Stimulated activated naive B cell treated with anti-CD40 and anti-IgM and Interleukin-4, amounts not matched to agents 10 μg/mL and 1 μg/mL and 100 μg/mL, for 72 hours (primary cell): ENCODE results near the gene PNCK.

Experiments used
- ATAC-seq, 2 donors: fragments of 150-1000 bp; cut with Tn5 transposase; replicated peaks; 2 replicates each; pipeline ENCODE4 v1.10.0; 2021; ENCODE audit warnings: moderate library complexity in 1 of 2
- DNase-seq: peaks from one replicate; pipeline ENCODE4 v3.0.0; 2021
- H3K27ac Mint-ChIP-seq: one replicate; pipeline ENCODE4 v1.8.0; 2022; ENCODE audit warnings: mild to moderate bottlenecking, mixed read lengths
- H3K27me3 Mint-ChIP-seq, 2 donors: one replicate each; pipeline ENCODE4 v1.8.0; 2022; ENCODE audit warnings: mixed read lengths in 2 of 2
- H3K36me3 Mint-ChIP-seq, 2 donors: one replicate each; pipeline ENCODE4 v1.8.0; 2022; ENCODE audit warnings: mixed read lengths in 2 of 2, mild to moderate bottlenecking in 1 of 2
- H3K4me1 Mint-ChIP-seq, 2 donors: one replicate each; pipeline ENCODE4 v1.8.0; 2022; ENCODE audit warnings: mixed read lengths in 2 of 2, mild to moderate bottlenecking in 1 of 2
- H3K4me3 Mint-ChIP-seq, 2 donors: one replicate each; pipeline ENCODE4 v1.8.0; 2022; ENCODE audit warnings: mild to moderate bottlenecking in 2 of 2, mixed read lengths in 2 of 2, moderate library complexity in 1 of 2
- H3K9me3 Mint-ChIP-seq, 2 donors: one replicate each; pipeline ENCODE4 v1.8.0; 2022; ENCODE audit warnings: mixed read lengths in 2 of 2, mild to moderate bottlenecking in 1 of 2

The PNCK gene

DNA sequence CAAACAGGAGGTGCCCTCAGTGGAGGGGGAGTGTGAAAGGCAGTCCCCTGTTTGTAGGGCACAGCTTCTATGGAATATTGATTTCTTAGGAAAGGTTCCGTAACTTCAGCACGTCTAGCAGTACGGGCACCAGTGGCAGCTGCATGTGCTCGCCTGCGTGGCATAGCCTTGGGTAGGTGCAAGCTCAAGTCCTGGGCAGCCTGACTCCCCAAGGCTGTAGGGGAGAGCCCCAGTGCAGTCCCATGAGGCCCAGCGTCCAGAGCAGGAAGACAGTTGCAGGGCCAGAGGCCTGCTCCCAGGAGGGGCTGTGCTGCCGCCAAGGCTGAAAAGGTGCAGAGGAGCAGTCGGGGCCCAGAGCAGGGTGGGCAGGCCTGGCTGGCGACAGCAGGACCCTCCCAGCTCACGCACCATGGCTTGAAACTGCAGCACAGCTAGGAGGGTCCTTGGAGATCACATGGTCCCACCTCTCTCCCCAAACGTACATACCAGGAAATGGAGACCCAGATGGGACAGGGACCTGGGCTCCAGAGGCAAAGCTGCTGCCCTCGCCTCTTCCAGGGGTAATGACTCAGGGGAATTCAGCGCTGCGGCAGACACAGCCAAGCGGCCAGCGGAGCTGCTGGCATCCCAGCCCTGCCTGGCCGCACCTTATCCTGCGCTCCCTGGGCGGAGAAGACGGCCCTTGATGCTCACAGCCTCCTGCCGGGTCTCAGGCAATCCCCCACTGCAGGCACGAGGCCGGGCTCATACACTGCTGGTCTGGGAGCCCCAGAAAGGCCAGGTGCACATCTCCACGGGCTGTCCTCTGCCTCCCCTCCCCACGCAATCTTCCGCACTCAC lies 32.7 kb downstream of the PNCK start:
- Mint-ChIP-seq H3K4me1 (peaks cover 12 to 29% of the 10 kb centered on the region in 2 donors), H3K36me3 (no peaks in the 10 kb centered on the region), H3K27ac (no peak overlapping the region), H3K9me3 (no peaks in the 10 kb centered on the region), H3K27me3 (peaks cover 30 to 45% of the 10 kb centered on the region in 2 donors), H3K4me3 (peak overlapping the region in 1 of 2 donors; percentile 25)
- ATAC-seq: no peak
- no peak for DNase-seq

DNA sequence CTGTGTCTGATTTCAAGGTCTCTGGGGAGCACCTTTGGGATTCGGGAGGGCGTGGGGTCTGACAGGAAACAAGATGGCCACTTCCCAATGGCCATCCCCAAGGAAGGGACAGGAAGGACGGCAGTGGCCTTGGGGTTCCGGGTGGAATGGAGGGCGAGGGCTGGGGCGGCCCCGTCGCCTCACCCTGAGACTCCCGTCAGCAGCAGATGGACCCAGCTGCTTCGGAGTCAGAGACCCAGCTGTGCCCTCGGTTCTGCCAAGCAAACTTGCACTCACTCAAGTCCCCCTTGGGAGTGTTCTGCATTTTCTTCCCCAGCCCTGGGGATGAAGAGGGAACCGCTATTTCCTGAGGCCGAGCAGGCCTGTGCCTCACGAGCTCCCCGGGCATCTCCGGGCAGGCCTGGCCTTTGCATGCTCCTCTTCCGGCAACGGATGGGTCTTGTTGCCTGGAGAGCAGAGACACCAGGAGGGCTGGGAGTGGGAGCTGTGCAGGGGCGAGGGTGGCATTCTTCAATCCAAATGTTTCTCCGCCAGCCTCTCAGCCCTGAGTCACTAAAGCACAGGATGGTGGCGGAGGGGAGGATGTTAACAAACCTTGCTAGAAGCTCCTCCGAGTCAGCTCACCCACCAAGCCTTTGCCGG lies 33.4 kb downstream of the PNCK start:
- no peak for DNase-seq
- no peak for ATAC-seq
- Mint-ChIP-seq H3K9me3 (no peaks in the 10 kb centered on the region), H3K4me1 (peaks cover 12 to 29% of the 10 kb centered on the region in 2 donors), H3K4me3 (no peak overlapping the region), H3K27ac (no peak overlapping the region), H3K27me3 (peaks cover 29 to 47% of the 10 kb centered on the region in 2 donors), H3K36me3 (no peaks in the 10 kb centered on the region)

DNA sequence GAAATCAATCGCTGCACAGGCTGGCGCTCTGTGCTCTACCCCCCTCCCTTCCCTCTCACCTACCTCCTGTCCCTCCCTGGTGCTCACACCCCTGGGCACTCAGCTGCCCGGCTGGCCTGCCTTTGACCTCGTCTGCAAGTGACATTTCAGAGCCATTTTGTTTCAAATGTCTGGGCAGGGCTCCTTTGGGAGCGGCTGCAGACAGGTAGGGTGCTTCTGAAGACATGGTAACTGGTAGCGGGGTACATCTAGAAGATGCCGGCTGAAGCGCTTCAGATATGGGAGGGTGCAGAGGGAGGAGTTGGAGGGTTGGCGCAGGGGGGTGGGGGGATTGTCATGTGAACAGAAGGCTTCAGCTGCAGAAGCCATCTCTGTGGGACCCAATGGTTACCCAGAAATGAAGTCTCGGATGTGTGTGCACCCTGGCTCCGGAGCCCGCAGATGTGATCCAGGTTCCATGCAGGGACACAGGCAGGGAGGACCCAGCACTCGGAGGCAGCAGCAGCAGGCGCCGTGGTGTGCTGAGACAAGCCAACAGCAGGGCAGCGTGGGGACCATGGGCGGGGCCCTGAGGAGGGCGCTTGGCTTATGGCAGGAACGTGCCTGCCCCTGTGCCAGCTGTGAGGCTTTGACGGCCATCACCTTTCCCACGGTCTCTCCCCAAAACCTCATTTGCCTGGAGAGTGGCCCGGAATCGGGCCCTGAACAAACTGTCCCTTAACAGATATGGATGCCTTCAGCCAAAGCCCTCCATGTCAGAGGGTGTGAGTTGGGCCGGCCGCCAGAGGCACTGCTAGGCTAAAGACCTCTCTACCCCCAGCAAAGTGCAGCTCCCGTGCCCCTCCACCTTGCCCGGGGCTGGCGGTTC lies 34.2 kb downstream of the PNCK start:
- no peak for ATAC-seq
- Mint-ChIP-seq H3K9me3 (no peaks in the 10 kb centered on the region), H3K27ac (no peak overlapping the region), H3K36me3 (no peaks in the 10 kb centered on the region), H3K27me3 (peaks cover 22 to 47% of the 10 kb centered on the region in 2 donors), H3K4me1 (peaks cover 12 to 29% of the 10 kb centered on the region in 2 donors), H3K4me3 (no peak overlapping the region)
- no peak for DNase-seq

DNA sequence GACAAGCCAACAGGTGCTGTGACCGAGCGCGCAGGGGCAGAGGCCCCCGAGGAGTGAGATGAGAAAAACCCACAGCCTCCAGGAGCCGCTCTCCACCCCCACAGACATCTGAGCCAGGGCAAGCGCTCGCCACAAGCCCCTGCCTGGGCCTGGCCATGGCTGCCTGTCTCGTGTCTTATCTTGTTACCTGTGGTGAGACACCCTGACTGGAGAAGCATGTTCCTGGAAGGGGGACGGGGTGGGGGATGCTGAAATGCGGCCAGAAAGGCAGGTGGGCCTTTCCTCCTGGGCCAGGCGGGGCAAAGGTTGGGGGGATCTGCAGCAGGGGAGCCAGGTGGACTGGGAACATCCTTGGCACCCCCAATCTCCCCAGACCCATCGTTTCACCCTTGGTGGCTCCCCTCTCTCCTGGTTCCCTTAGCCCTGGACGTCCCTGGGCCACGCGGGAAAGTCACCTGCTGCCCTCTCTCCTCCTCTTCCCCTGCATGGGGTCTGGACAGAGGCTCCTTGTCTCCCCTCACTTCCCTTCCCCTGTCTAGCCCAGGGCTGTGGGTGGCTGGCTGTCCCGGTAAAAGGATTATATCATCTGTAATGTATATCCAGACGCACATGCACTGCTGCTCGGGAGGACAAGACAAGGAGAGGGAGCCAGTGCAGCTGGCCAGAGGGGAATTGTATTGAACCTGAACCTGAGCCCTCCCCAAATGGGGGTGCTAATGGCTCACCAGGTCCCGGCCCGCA lies 35.0 kb downstream of the PNCK start:
- peaks cover 12 to 25% of the 10 kb centered on the region in 2 donors for H3K4me1 Mint-ChIP-seq
- no peak overlapping the region for H3K27ac Mint-ChIP-seq
- H3K27me3 Mint-ChIP-seq: peaks cover 21 to 48% of the 10 kb centered on the region in 2 donors
- H3K9me3 Mint-ChIP-seq: no peaks in the 10 kb centered on the region
- no peaks in the 10 kb centered on the region for H3K36me3 Mint-ChIP-seq
- no peak overlapping the region for H3K4me3 Mint-ChIP-seq
- ATAC-seq: no peak
- no peak for DNase-seq

DNA sequence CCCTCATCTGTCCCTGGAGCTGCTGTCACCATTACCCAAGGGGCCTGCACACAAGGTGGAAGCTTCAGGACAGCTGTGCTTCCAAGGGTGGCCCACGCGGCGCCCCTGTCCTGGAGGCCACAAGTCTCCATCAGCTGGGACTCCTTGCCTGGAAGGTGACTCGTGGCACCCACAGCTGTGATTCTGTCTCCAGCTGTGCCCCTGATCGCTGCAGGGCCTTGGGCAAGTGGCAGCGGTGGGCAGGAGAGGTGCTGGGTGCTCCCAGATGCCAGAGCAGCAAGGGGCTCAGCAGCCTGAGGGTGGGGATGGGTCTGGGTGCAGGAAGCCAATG lies 35.6 kb downstream of the PNCK start:
- peaks cover 15 to 42% of the 10 kb centered on the region in 2 donors for H3K27me3 Mint-ChIP-seq
- no peaks in the 10 kb centered on the region for H3K9me3 Mint-ChIP-seq
- ATAC-seq: no peak
- H3K4me3 Mint-ChIP-seq: no peak overlapping the region
- DNase-seq: no peak
- no peaks in the 10 kb centered on the region for H3K36me3 Mint-ChIP-seq
- H3K4me1 Mint-ChIP-seq: peaks cover 8 to 19% of the 10 kb centered on the region in 2 donors
- H3K27ac Mint-ChIP-seq: no peak overlapping the region

DNA sequence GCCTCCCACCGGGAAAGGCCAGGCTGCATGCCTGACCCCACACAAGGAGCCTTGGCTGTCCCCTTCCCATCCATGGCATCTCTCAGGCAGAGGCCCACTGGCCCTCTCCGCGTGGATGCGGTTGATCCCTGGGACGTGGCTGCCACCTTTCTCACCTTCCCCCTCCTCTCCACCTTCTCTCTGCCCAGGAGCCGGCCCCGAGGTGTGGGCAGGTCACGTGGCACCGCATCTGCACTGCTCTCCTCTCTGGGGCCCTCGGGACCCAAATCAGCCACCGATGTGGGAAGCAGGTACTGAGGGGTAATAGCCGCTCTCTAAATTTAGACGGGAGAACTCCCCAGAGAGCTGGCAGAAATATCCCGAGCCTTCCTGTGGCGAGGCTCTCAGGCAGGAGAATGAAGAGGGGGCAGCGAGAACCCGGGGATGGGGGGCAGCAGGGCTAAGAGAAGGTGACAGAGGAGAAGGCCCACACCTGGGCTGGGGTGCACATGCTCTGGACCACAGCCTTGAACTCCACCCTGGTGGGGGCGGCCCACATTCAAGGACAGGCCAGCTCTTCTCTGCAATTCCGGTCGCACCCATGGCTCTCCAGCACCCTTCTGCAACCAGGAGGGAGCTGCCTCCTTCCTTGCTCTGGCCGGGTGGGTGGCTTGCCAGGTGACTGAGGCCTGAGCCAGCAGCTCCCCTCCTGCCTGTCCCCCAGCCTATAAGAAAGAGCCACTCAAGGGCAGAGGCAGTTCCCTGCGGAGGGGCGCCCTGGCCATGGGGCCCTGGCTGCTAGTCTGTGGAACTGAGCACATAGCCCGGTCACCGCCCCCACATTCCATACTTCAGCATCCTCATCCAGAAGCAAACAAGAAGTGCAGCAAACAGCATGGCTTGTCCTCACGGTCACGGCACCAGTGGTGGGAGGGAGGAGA lies 36.2 kb downstream of the PNCK start:
- ATAC-seq (no peak), DNase-seq (no peak)
- H3K27ac Mint-ChIP-seq: no peak overlapping the region
- no peak overlapping the region for H3K4me3 Mint-ChIP-seq
- peaks cover 3 to 13% of the 10 kb centered on the region in 2 donors for H3K4me1 Mint-ChIP-seq
- H3K27me3 Mint-ChIP-seq: peaks cover 10 to 36% of the 10 kb centered on the region in 2 donors
- no peaks in the 10 kb centered on the region for H3K36me3 Mint-ChIP-seq
- no peaks in the 10 kb centered on the region for H3K9me3 Mint-ChIP-seq

DNA sequence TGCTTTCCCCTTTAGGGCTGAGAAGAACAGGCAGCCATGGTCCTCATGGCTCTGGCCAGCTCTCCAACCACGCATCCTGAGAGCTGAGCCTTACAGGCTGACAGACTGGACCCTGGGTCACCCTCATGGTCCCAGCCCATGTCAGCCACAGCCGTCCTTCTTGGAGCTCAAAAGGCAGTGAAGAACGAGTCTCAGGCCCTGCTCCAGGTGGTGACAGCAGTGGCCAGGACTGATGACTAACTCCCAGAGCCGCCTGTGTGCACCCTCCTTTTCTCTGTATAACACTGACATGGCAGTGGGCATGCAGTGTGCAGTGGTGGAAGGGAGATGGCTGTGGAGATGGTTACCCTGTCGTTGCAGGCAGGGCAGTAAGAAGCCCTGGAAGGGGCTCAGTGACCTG lies 36.9 kb downstream of the PNCK start:
- no peak for DNase-seq
- H3K36me3 Mint-ChIP-seq: no peaks in the 10 kb centered on the region
- H3K9me3 Mint-ChIP-seq: peaks cover 0 to 2% of the 10 kb centered on the region in 2 donors
- no peak for ATAC-seq
- peaks cover 8 to 36% of the 10 kb centered on the region in 2 donors for H3K27me3 Mint-ChIP-seq
- H3K27ac Mint-ChIP-seq: no peak overlapping the region
- H3K4me3 Mint-ChIP-seq: no peak overlapping the region
- peaks cover 3 to 10% of the 10 kb centered on the region in 2 donors for H3K4me1 Mint-ChIP-seq

DNA sequence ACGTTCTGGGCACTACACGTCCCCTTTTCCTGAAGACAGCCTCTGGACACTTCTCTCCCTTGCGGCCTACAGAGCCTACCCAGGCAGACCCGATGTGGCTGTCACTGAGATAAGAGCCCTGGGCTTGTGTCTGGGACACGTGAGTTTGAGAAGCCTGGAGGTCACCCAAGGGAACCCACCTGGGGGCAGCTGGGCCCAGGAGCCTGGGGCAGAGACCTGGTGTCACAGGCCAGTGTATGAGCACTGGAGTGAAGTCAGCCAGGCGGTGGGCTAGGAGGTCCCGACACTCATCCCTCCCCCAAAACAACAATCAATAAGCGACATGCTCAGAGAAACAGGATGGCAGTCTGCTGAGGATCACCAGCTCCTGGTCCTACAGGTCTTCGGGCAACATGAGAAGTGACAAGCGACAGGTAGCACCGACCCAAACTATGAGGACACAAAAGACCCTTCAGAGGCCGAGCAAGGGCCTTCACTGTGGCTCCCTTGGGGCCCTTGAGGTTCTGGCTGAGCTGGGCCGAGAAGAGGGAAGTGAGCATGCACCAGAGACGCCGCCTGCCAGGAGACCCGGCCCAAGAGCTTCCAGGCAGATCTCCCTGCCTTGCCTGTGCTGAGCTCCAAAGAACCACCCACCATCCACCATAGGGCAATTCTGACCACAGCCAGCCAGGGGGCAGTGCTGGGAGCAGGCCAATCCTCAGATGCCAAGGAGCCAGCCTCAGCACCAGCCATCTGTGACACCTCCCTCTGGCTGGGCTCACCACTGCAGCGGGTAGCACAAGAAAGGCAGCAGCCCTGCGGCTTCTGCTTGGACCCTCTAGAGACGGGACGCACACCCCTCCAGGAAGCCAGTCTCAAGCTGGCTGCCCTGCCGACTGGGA lies 37.6 kb downstream of the PNCK start:
- ATAC-seq (peak; percentile 65 to 85), DNase-seq (no peak)
- H3K36me3 Mint-ChIP-seq: peaks cover 0 to 2% of the 10 kb centered on the region in 2 donors
- no peak overlapping the region for H3K27ac Mint-ChIP-seq
- peaks cover 3 to 5% of the 10 kb centered on the region in 2 donors for H3K4me1 Mint-ChIP-seq
- H3K27me3 Mint-ChIP-seq: peaks cover 7 to 31% of the 10 kb centered on the region in 2 donors
- no peak overlapping the region for H3K4me3 Mint-ChIP-seq
- H3K9me3 Mint-ChIP-seq: peaks cover 0 to 9% of the 10 kb centered on the region in 2 donors

DNA sequence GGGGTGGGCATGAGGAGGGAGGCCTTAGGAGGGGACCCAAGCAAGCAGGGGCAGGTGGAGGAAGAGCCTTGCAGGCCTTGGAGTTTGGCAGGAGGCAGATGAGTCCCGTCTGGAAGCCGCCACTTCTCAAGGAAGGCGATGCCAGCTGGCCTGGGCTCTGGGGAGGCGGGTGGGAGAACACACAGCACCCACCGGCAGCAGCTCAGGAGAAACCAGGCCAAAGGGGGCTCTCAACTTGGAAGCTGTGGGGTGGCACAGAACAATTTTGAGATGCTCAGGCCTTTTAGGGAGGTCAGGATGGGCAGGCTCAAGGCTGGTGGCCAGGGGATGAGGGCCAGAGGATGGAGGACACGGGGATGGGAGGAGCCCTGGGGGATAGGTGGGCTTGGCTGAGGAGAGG lies 38.2 kb downstream of the PNCK start:
- Mint-ChIP-seq H3K4me1 (no peaks in the 10 kb centered on the region), H3K27me3 (peaks cover 6 to 28% of the 10 kb centered on the region in 2 donors), H3K4me3 (no peak overlapping the region), H3K36me3 (peaks cover 0 to 5% of the 10 kb centered on the region in 2 donors), H3K9me3 (peaks cover 0 to 11% of the 10 kb centered on the region in 2 donors), H3K27ac (no peak overlapping the region)
- ATAC-seq (no peak), DNase-seq (no peak)

DNA sequence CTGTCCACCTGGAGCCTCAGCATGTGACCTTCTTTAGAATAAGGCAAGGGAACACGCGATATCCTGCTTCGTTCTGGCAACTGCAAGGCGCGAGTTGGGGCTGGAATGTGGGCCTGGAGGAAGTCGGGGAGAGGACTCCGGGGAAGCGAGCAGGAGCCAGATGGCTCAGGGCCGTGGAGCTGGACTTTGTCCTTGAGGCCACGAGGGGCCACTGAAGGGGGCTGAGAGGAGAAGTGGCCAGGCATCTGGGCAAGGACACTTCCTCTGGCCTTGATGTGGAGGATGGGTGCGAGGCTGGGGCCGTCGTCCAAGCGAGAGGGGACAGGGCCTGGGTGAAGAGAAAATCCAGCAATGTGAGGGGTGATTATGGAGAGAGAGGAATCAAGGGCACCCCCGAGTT lies 38.8 kb downstream of the PNCK start:
- Mint-ChIP-seq H3K27me3 (peaks cover 8 to 31% of the 10 kb centered on the region in 2 donors), H3K4me1 (no peaks in the 10 kb centered on the region), H3K4me3 (no peak overlapping the region), H3K36me3 (peaks cover 0 to 5% of the 10 kb centered on the region in 2 donors), H3K9me3 (peaks cover 0 to 11% of the 10 kb centered on the region in 2 donors), H3K27ac (no peak overlapping the region)
- ATAC-seq (no peak), DNase-seq (no peak)

DNA sequence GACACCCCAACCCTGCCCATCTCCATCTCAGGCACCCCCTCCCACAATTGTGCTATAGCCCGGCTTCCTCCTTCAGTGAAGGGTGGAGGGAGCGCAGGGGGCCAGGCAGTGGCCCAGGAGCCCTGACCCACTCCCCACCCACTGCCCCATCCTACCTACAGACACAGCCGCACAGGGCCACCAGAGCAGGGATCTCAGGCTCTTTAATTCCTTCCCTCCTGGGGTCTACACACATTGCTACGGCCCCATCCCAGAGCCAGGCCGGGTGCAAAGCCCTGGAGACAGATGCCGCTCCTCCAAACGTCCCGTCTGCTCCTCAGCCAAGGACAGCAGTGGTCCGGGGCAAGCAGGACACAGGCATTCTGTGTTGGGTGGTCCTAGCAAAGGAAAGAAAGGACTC lies 39.4 kb downstream of the PNCK start:
- Mint-ChIP-seq H3K4me1 (no peaks in the 10 kb centered on the region), H3K4me3 (no peak overlapping the region), H3K27ac (no peak overlapping the region), H3K9me3 (peaks cover 0 to 11% of the 10 kb centered on the region in 2 donors), H3K27me3 (peaks cover 10 to 33% of the 10 kb centered on the region in 2 donors), H3K36me3 (peaks cover 0 to 5% of the 10 kb centered on the region in 2 donors)
- no peak for DNase-seq
- no peak for ATAC-seq

DNA sequence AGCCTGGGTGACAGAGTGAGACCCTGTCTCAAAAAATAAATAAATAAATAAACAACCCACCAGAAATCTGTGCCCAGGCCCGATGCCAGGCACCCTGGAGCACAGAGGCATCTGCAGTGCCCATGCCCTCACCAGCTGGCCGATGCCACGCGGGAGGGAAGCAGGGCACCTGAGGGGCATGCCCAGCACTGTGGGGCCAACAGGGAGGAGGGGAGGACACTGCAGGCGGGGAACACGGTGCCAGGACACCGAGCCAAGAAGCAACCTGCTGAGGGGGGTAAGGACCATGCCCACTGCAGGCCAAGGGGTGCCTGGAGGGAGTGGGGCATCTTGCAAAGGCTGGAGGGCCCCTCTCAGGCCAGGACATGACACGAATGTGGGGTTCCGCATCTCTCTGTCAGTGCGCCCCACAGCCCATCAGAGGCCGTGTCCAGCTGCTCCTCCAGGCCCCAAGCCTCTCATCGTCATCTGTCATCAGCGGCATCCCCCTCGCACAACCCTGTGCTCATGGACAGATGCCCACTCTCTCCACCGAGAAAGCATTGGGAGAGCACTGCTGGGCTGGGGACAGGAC lies 39.9 kb downstream of the PNCK start:
- no peaks in the 10 kb centered on the region for H3K4me1 Mint-ChIP-seq
- DNase-seq: no peak
- no peak overlapping the region for H3K27ac Mint-ChIP-seq
- peaks cover 0 to 5% of the 10 kb centered on the region in 2 donors for H3K36me3 Mint-ChIP-seq
- H3K27me3 Mint-ChIP-seq: peaks cover 10 to 27% of the 10 kb centered on the region in 2 donors
- peaks cover 0 to 11% of the 10 kb centered on the region in 2 donors for H3K9me3 Mint-ChIP-seq
- no peak overlapping the region for H3K4me3 Mint-ChIP-seq
- no peak for ATAC-seq
